ENCODE results near the gene RASGRP2. TPM values are rescaled to one million over a fixed set of nuclear protein-coding genes. Genes with fewer than 3 reads are reported as not detected.
A peak's percentile ranks its signal among the peaks of the same experiment; 100 is the strongest.

RASGRP2 gene
- total RNA-seq (2014; rRNA removed; shearing (Covaris generic)), result 0.07 and 2.1 TPM in 2 replicates

- DNase-seq (ENCODE audit: low spot score), result no peak
These were observed at the start of gene RASGRP2 for GRCh38 chr11:64743591-64744543. RASGRP2 (minus strand) TSS chr11:64744142; CDS start chr11:64742866, 1,276 bp downstream.

GRCh38 chr11:64792482-64792881 is 48.5 kb upstream of the RASGRP2 start:
- DNase-seq (ENCODE audit: low spot score), result no peak

GRCh38 chr11:64791781-64792291 is 47.9 kb upstream of the RASGRP2 start:
- no peak for DNase-seq (ENCODE audit: low spot score)

GRCh38 chr11:64790205-64791095 is 46.5 kb upstream of the RASGRP2 start:
- no peak for DNase-seq (ENCODE audit: low spot score)

- DNase-seq (ENCODE audit: low spot score), result no peak
These were observed 45.6 kb upstream of the RASGRP2 start for GRCh38 chr11:64789331-64790204.

- no peak for DNase-seq (ENCODE audit: low spot score)
These were observed 44.6 kb upstream of the RASGRP2 start for GRCh38 chr11:64788321-64789215.

GRCh38 chr11:64787526-64788320 is 43.8 kb upstream of the RASGRP2 start:
- peak; percentile 51 for DNase-seq (ENCODE audit: low spot score)

GRCh38 chr11:64786308-64786707 is 42.4 kb upstream of the RASGRP2 start:
- DNase-seq (ENCODE audit: low spot score), result no peak

- no peak for DNase-seq (ENCODE audit: low spot score)
These were observed 41.1 kb upstream of the RASGRP2 start for GRCh38 chr11:64784813-64785581.

- DNase-seq (ENCODE audit: low spot score), result peak; percentile 99
These were observed 34.7 kb upstream of the RASGRP2 start, which contains the start of gene SF1 for GRCh38 chr11:64778473-64779298. SF1 (minus strand) TSS chr11:64778542; CDS start chr11:64778392, 150 bp downstream.

GRCh38 chr11:64778223-64778472 is 34.2 kb upstream of the RASGRP2 start:
- DNase-seq (ENCODE audit: low spot score), result no peak

GRCh38 chr11:64777449-64778222 is 33.7 kb upstream of the RASGRP2 start:
- peak; percentile 60 for DNase-seq (ENCODE audit: low spot score)

- DNase-seq (ENCODE audit: low spot score), result no peak
These were observed 32.9 kb upstream of the RASGRP2 start for GRCh38 chr11:64776875-64777274.

- DNase-seq (ENCODE audit: low spot score), result no peak
These were observed 32.5 kb upstream of the RASGRP2 start for GRCh38 chr11:64776425-64776824.

GRCh38 chr11:64774144-64774543 is 30.2 kb upstream of the RASGRP2 start:
- no peak for DNase-seq (ENCODE audit: low spot score)

- no peak for DNase-seq (ENCODE audit: low spot score)
These were observed 28.5 kb upstream of the RASGRP2 start for GRCh38 chr11:64772303-64773018.

All from A172 (cell line).